Panc1 (cell line): ENCODE results near the gene SMURF1. TPM values are rescaled to one million over a fixed set of nuclear protein-coding genes. Genes with fewer than 3 reads are reported as not detected.
"Not testable (repeated sequence)": the region's sequence is repeated elsewhere in the genome, so short reads cannot be mapped to it uniquely, and the experiment has no call there.

ENCODE experiments used
- ATAC-seq: fragments of 200-7000 bp; cut with Tn5 transposase; 2 replicates; pipeline ENCODE4 v1.9.1; 2020; ENCODE audit warnings: mild to moderate bottlenecking, moderate library complexity
- BruUV-seq: library from RNA; stranded (reverse); fragments of 400-500 nt; replicated peaks from 2 replicates; lab custom pipeline; 2021; lab: Mats Ljungman, UMichigan
- CTCF ChIA-PET: fragments of 300-600 bp; sonication (Branson Sonifier 250); formaldehyde crosslinking; loops from one replicate; lab custom pipeline; 2022; ENCODE audit warnings: antibody characterized with exemption; lab: Charles Lee
- POLR2A ChIA-PET: fragments of 300-600 bp; sonication (Branson Sonifier 250); formaldehyde crosslinking; loops from one replicate; lab custom pipeline; 2022; ENCODE audit warnings: antibody characterized with exemption; lab: Charles Lee
- DNase-seq: peaks from one replicate; pipeline ENCODE4 v3.0.0-alpha.2; 2010; ENCODE audit warnings: low read depth, low spot score
- H3K27ac ChIP-seq: 2 replicates; pipeline ENCODE4 v1.5.1; 2011; ENCODE audit warnings: mild to moderate bottlenecking, low read length, inconsistent platforms
- H3K27me3 ChIP-seq: fragments of 200-500 bp; sonication (Bioruptor generic); 2 replicates; pipeline ENCODE4 v1.6.0; 2014; ENCODE audit warnings: low read length, inconsistent platforms; ENCODE audit not compliant: control insufficient read depth, insufficient read depth
- H3K36me3 ChIP-seq: fragments of 200-500 bp; sonication (Bioruptor generic); 2 replicates; pipeline ENCODE4 v1.5.1; 2014; ENCODE audit warnings: inconsistent platforms, mild to moderate bottlenecking, low read length, moderate library complexity; ENCODE audit not compliant: control insufficient read depth, insufficient read depth
- H3K4me1 ChIP-seq: 2 replicates; pipeline ENCODE4 v1.5.1; 2011; ENCODE audit warnings: inconsistent platforms, mild to moderate bottlenecking, low read length, moderate library complexity; ENCODE audit not compliant: control insufficient read depth, insufficient read depth
- H3K4me3 ChIP-seq, 2 experiments: 2 replicates each; pipeline ENCODE4 v1.5.1; 2011 to 2012; ENCODE audit warnings: low read depth in 2 of 2, low read length in 2 of 2, mild to moderate bottlenecking in 2 of 2, inconsistent platforms in 1 of 2, moderate library complexity in 1 of 2
- H3K9me3 ChIP-seq: fragments of 200-500 bp; sonication (Bioruptor generic); 2 replicates; pipeline ENCODE4 v1.5.1; 2014; ENCODE audit warnings: low read depth, mild to moderate bottlenecking, inconsistent platforms, low read length, moderate library complexity; ENCODE audit not compliant: control insufficient read depth, insufficient read depth
- POLR2AphosphoS5 ChIP-seq: IDR thresholded peaks from 2 replicates; pipeline ENCODE4 v1.6.1; 2012; ENCODE audit warnings: mild to moderate bottlenecking, low read depth, low read length, moderate library complexity
- SIN3A ChIP-seq: IDR thresholded peaks from 2 replicates; pipeline ENCODE4 v1.6.1; 2012; ENCODE audit warnings: low read depth, mild to moderate bottlenecking, low read length, moderate library complexity, borderline replicate concordance; ENCODE audit not compliant: insufficient read depth
- TCF7L2 ChIP-seq: IDR thresholded peaks from 2 replicates; pipeline ENCODE4 v1.6.1; 2011; ENCODE audit warnings: mild to moderate bottlenecking, low read depth, low read length, inconsistent platforms
- in situ Hi-C: cut with HindIII; loops from 2 replicates; pipeline ENCODE4 v1.10.0; 2016; ENCODE audit warnings: low sequenced_read_pairs, low pct_unique_long_range_greater_than_20kb
- intact Hi-C: fragments of 100-400 bp; cut with micrococcal nuclease; formaldehyde crosslinking; loops from one replicate; pipeline ENCODE4 v1.10.0; 2022; ENCODE audit not compliant: unreplicated experiment
- total RNA-seq: library from RNA; stranded (reverse); gene quantifications from one replicate; pipeline ENCODE4 v1.2.1, GENCODE V29; 2021; ENCODE audit not compliant: unreplicated experiment
- TF ChIP-seq, protein P1 (sequence below), 2 experiments: IDR thresholded peaks; 2 replicates each; pipeline ENCODE4 v1.6.1; 2011 to 2012; ENCODE audit warnings: low read depth in 2 of 2, control low read depth in 1 of 2, low read length in 1 of 2, mild to moderate bottlenecking in 1 of 2, moderate library complexity in 1 of 2; ENCODE audit not compliant: insufficient read depth in 1 of 2
- TF ChIP-seq, protein P2 (sequence below): fragments of 450-650 bp; IDR thresholded peaks from 2 replicates; pipeline ENCODE4 v1.5.1; 2017; ENCODE audit warnings: mild to moderate bottlenecking

SMURF1 gene
- total RNA-seq, 1 experiment from 2014 or later, result 47.0 TPM

DNA sequence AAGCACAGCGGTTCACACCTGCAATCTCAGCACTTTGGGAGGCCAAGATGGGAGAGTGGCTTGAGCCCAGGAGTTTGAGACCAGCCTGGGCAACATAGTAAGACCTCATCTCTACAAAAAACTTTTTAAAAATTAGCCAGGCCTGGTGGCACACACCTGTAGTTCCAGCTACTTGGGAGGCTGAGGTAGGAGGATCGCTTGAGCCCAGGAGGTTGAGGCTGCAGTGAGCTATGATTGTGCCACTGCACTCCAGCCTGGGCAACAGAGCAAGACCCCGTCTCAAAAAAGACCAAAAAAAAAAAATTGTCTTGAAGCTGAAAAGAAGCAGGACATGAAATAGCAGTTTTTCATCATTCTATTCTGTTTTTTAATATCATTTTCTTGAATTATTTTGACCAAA is 99.0 kb downstream of the SMURF1 start:
- DNase-seq, BruUV-seq, H3K27me3 ChIP-seq, ATAC-seq, H3K9me3 ChIP-seq, H3K27ac ChIP-seq, POLR2A ChIA-PET, in situ Hi-C loops, CTCF ChIA-PET, H3K4me3 ChIP-seq: not testable (repeated sequence)
- intact Hi-C loops, result loop anchor here (10.0 kb wide), 1 partner anchor 80 kb away; no protein-coding TSS in a partner anchor
- Histone ChIP-seq H3K4me1 (peaks cover 24% of the 10 kb centered on the region), H3K36me3 (peaks cover 11% of the 10 kb centered on the region; the same call in 1 of the 2 replicates)

DNA sequence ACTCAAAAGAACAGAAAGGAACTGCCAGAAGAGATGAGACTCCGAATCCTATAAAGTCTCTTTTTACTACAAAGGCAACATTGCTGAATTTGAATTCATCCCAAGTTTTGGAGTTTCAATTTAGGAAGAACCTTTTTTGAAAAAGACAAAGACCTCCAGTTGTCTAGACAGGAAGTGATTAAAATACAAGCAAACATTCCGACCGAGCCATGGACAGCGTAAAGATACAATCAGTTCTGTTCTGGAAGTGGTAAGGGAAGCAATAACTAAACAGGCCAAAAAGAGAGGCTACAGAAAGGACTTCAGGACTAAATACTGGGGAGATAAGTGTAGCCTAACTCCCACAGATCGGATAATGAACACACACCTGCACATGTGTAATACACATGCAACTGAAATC is 101.0 kb downstream of the SMURF1 start:
- POLR2A ChIA-PET, result no interaction called here
- BruUV-seq, result no TSS peak
- DNase-seq (no peak), ATAC-seq (no peak)
- intact Hi-C loops, result loop anchor here (10.0 kb wide), 1 partner anchor 82 kb away; no protein-coding TSS in a partner anchor
- Histone ChIP-seq H3K27me3 (no peaks in the 10 kb centered on the region), H3K4me3 (no peak overlapping the region), H3K9me3 (no peaks in the 10 kb centered on the region), H3K4me1 (peaks cover 24% of the 10 kb centered on the region), H3K27ac (peak overlapping the region; percentile 40), H3K36me3 (peaks cover 7% of the 10 kb centered on the region)
- CTCF ChIA-PET, result no interaction called here
- no peak for TF ChIP-seq TCF7L2
- no peak for TF ChIP-seq SIN3A
- TF ChIP-seq POLR2AphosphoS5, result no peak
- TF ChIP-seq, protein P1, sequence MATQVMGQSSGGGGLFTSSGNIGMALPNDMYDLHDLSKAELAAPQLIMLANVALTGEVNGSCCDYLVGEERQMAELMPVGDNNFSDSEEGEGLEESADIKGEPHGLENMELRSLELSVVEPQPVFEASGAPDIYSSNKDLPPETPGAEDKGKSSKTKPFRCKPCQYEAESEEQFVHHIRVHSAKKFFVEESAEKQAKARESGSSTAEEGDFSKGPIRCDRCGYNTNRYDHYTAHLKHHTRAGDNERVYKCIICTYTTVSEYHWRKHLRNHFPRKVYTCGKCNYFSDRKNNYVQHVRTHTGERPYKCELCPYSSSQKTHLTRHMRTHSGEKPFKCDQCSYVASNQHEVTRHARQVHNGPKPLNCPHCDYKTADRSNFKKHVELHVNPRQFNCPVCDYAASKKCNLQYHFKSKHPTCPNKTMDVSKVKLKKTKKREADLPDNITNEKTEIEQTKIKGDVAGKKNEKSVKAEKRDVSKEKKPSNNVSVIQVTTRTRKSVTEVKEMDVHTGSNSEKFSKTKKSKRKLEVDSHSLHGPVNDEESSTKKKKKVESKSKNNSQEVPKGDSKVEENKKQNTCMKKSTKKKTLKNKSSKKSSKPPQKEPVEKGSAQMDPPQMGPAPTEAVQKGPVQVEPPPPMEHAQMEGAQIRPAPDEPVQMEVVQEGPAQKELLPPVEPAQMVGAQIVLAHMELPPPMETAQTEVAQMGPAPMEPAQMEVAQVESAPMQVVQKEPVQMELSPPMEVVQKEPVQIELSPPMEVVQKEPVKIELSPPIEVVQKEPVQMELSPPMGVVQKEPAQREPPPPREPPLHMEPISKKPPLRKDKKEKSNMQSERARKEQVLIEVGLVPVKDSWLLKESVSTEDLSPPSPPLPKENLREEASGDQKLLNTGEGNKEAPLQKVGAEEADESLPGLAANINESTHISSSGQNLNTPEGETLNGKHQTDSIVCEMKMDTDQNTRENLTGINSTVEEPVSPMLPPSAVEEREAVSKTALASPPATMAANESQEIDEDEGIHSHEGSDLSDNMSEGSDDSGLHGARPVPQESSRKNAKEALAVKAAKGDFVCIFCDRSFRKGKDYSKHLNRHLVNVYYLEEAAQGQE (IDR thresholded peaks at IDR 0.05; ENCODE audit: insufficient read depth in 1 of 2, low read depth in 2 of 2, low read length in 1 of 2), result no peak
- TF ChIP-seq, protein P2, sequence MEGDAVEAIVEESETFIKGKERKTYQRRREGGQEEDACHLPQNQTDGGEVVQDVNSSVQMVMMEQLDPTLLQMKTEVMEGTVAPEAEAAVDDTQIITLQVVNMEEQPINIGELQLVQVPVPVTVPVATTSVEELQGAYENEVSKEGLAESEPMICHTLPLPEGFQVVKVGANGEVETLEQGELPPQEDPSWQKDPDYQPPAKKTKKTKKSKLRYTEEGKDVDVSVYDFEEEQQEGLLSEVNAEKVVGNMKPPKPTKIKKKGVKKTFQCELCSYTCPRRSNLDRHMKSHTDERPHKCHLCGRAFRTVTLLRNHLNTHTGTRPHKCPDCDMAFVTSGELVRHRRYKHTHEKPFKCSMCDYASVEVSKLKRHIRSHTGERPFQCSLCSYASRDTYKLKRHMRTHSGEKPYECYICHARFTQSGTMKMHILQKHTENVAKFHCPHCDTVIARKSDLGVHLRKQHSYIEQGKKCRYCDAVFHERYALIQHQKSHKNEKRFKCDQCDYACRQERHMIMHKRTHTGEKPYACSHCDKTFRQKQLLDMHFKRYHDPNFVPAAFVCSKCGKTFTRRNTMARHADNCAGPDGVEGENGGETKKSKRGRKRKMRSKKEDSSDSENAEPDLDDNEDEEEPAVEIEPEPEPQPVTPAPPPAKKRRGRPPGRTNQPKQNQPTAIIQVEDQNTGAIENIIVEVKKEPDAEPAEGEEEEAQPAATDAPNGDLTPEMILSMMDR, result no peak
- in situ Hi-C loops, result no loop called here

DNA sequence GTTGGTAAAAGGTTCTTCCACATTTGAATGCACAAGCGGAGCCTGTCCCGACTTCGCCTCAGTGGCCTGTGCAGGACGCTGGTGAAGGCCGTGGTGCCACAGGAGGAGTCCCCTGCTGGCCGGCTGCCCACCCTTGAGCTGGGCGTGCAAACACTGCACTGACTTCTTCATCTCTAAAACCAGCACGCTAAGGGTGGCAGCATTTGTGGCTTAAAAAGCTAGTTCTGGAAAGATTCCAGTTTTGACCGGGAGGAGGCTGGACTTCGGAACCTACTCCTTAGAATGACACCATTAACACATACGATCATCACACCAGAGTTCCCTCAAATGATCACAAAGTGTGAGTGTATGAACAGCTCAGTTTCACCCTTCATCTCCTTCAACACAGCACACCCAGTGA is 102.4 kb downstream of the SMURF1 start:
- H3K9me3 ChIP-seq, result no peaks in the 10 kb centered on the region
- DNase-seq (no peak), ATAC-seq (no peak)
- BruUV-seq, result TSS peak; percentile 51
- ChIA-PET CTCF (no interaction called here), POLR2A (no interaction called here)
- H3K4me3 ChIP-seq, result no peak overlapping the region
- peaks cover 24% of the 10 kb centered on the region for H3K4me1 ChIP-seq
- H3K36me3 ChIP-seq, result peaks cover 10% of the 10 kb centered on the region
- in situ Hi-C loops (no loop called here), intact Hi-C loops (loop anchor here (10.0 kb wide), 1 partner anchor 83 kb away; no protein-coding TSS in a partner anchor)
- H3K27ac ChIP-seq, result peak overlapping the region; percentile 32; the same call in 1 of the 2 replicates
- TF ChIP-seq SIN3A, result no peak
- TF ChIP-seq TCF7L2, result no peak
- TF ChIP-seq, protein P1 (IDR thresholded peaks at IDR 0.05; ENCODE audit: insufficient read depth in 1 of 2, low read depth in 2 of 2, low read length in 1 of 2), result no peak
- no peak for TF ChIP-seq POLR2AphosphoS5
- no peaks in the 10 kb centered on the region for H3K27me3 ChIP-seq
